HG03097 (cell line): ENCODE measurements around the gene PELI3.
"Not testable (repeated sequence)": the region's sequence is repeated elsewhere in the genome, so short reads cannot be mapped to it uniquely, and the experiment has no call there.

ENCODE experiments used
- ATAC-seq: cut with Tn5 transposase; IDR thresholded peaks from one replicate; pipeline ENCODE4 v1.9.1; 2021; ENCODE audit not compliant: unreplicated experiment, low FRiP score

PELI3 gene

DNA sequence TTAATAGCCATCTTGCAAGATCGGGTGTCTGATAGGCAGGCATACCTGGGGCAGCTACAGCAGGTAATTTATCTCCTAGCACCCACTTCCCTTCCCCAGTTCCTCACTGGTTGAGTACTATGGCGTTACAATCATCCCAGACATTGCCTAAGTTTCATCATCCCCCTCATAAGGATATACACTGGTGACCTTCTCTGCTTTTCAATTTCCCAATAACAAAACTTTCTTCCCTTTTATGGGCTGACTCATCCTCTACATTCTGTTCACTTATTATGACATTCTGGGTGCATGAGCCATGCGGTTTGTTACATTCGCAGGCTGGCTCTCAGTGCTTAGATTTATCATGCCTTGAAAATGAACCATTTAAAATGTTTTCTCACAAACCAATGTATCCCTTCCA lies 23.1 kb upstream of the PELI3 start:
- no peak for ATAC-seq

DNA sequence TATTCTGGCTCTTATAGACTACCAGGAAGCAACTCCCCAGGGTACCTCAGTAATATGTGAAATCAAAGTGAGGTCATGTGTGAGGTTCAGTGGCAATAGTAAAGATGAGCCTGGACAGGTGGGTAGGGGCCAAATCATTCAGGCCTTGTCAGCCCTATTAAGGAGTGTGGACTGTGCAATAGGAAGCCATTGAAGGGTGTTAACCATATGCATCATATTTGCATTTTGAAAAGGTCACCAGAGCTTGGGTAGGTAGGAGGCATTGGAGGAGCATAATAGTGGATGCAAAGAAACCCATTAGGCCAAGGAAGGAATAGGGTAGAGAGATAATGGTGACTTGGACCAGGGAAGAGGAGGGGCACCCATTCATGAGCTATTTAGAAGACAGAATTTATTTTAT lies 19.7 kb upstream of the PELI3 start:
- ATAC-seq: no peak

DNA sequence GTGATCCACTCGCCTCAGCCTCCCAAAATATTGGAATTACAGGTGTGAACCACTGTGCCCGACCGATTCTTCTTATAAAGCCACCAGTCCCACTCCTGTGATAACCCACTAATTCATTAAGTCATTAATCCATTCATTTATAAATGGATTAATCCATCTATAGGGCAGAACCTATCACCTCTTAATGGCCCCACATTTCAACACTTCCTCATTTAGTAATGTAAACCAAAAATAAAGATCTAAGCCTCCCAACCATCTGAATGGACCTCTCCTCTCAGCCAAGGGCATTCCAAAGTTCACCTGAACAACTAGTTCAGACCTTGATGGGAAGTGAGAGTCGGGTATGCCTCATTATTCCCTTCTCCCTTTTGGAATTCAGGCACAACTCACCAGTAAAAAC lies 18.2 kb upstream of the PELI3 start:
- ATAC-seq: no peak

DNA sequence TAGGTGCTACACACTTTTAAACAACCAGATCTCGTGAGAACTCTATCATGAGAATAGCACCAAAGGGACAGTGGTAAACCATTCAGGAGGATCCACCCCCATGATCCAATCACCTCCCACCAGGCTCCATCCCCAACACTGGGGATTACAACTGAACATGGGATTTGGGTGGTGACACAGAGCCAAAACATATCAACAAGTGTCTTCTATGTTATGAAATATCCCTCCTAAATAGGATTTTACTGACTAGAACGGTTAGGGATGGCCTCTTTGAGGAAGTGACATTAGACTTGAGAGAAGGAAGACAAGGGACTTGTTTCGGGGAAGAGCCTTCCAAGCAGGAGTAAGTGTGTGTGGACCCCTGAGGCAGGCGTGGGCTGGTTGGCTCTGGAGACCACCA lies 16.1 kb upstream of the PELI3 start:
- ATAC-seq: no peak

DNA sequence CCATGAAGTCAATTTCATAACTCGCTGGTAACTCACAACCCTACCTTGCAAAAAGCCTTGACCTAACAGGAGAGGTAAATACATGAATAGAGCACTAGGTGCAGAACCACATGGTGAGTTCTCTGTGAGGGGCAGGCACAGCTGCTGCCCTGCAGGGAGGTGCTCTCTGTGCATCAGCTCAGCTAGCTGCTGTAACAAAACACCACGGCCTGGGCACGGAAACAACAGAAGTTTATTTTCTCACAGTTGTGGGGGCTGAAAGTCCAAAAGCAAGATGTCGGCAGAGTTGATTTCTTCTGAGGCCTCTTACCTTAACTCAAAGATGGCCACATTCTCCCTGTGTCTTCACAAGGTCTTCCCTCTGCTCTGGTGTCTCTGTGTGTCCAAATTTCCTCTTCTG lies 15.0 kb upstream of the PELI3 start:
- no peak for ATAC-seq

DNA sequence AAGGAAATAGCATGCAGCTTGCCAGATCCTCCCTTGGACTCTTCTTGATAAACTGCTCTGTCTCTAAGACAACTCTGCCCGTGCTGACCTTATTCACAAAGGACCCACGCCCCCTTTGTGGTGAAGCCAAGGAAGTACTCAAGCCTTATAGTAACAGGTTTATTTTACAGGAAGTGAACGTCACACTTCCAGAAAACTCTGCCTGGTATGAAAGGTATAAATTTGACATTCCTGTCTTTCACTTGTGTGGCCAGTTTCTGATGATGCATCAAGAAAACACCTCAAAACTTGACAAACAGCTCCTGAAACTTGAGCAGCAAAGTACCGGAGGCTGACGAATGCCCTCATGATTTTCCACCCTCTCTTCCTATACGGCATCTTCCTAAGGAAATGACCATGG lies 12.5 kb upstream of the PELI3 start:
- ATAC-seq: no peak

DNA sequence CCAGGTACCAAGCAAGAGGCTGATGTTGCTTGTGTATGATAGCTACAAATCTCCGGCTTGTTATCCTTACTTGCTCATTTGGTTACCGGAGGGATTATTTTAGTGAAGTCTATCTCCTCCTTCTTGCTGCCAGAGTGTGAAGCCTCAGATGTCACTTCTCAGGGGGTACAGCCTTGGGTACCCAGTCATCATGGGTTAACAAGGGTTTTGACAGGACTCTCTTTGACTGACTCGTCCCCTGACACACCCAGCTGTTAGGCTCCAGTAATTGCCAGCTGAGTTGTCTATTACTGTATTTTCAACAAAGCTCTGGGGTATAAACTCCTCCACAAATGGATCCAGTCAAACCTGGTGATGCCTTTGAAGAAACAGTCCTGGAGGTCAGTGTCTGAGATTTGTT lies 11.9 kb upstream of the PELI3 start:
- no peak for ATAC-seq

DNA sequence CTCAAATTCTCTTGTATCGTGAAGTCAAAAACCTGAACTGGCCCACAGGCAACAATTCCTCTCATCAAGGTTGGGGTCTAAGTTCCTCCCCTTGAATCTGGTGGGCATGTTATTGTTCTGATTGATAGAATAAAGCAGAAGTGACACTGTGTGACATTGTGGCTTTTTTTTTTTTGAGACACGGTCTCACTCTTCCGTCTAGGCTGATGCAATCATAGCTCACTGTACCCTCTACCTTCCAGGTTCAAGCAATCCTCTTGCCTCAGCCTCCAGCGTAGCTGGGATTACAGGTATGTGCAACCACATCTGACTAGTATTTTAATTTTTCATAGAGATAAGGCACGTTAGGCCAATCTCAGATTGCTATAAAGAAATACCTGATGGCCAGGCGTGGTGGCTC lies 8.9 kb upstream of the PELI3 start:
- no peak for ATAC-seq

DNA sequence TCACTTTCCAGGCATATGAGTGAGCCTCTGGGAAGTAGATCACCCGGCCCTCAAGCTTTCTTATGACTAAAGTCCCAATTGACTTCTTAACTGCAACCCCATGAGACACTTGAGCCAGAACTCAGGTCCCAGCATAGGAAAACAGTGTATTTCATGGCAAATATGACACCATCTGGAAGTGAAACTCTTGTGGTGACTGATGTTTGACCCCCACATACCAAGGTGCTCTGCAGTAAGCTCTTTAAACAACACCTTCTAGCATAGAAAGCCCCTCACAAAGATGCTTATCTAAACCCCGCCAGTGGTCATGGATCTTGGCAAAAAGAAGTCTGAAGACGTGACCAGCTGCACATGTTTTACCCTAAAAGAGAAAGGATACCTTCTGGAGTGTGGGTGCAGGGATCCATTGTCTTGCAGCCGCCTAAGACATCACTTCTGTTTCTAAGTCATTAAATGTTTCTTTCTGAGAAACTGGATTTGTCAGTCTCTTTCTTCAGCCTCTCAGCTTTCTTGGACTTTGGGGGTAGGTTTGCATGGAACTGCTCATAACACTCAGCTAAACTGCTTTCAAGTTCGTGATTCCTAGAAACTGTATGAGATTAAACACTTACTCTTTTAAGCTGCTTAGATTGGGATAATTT lies 7.4 kb upstream of the PELI3 start:
- ATAC-seq: no peak

DNA sequence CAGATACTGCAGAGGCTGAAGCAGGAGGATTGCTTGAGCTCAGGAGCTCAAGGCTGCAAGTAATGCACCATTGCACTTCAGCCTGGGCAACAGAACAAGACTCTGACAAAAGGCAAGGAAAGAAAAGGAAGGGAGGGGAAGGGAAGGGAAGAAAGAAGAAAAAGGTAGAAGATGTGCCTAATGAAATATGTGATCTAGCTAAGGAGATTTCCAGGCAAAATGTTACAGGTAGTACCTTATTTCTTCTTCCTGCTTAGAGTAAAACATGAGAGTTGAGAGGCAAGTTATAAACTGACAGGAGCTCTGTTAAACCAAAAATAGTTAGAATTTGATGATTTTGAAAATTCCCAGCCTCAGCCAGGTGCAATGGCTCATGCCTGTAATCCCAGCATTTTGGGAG lies 4.7 kb upstream of the PELI3 start:
- no peak for ATAC-seq

DNA sequence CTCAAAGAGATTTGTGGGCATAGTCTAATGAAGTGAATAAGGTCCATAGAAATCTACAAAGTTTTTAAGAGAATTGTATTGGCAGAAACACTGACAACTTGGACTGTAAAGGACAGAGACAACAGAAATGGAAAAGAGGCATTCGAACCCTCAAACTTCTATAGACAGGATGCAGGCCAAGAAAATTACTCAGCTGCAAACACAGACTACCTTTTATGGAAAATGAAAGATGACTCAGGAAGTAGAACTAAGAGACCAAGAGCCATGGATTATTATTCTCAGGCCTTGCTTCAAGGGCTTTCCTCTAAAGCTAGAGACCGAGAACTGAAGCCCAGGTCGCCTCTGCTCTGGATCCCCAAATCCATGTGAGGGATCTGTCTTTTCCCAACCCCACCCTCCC lies 3.8 kb upstream of the PELI3 start:
- no peak for ATAC-seq

DNA sequence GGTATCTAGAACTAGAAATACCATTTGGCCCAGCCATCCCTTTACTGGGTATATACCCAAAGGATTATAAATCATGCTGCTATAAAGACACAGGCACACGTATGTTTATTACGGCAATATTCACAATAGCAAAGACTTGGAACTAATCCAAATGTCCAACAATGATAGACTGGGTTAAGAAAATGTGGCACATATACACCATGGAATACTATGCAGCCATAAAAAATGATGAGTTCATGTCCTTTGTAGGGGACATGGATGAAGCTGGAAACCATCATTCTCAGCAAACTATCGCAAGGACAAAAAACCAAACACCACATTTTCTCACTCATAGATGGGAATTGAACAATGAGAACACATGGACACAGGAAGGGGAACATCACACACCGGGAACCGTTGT lies 2.6 kb upstream of the PELI3 start:
- ATAC-seq: not testable (repeated sequence)

DNA sequence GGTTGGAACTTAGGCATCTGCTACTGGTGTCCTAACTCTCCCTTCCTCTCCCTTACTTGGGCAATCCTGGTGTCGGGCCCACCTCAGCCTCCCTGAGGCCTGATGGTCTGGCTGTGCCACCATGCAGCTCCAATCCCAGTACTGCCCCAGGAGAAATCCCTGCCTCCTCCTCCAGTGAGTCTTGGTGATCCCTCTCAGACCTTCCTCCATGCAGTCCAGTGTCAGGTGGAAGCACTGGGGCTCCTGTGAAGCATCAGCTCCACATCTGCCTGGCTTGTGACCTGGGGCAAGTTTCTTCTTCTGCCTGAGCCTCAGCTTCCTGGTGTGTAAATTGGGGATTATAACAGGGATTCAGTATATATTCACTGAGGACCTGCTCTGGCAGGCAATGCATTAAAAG lies 1.8 kb upstream of the PELI3 start:
- ATAC-seq: no peak

DNA sequence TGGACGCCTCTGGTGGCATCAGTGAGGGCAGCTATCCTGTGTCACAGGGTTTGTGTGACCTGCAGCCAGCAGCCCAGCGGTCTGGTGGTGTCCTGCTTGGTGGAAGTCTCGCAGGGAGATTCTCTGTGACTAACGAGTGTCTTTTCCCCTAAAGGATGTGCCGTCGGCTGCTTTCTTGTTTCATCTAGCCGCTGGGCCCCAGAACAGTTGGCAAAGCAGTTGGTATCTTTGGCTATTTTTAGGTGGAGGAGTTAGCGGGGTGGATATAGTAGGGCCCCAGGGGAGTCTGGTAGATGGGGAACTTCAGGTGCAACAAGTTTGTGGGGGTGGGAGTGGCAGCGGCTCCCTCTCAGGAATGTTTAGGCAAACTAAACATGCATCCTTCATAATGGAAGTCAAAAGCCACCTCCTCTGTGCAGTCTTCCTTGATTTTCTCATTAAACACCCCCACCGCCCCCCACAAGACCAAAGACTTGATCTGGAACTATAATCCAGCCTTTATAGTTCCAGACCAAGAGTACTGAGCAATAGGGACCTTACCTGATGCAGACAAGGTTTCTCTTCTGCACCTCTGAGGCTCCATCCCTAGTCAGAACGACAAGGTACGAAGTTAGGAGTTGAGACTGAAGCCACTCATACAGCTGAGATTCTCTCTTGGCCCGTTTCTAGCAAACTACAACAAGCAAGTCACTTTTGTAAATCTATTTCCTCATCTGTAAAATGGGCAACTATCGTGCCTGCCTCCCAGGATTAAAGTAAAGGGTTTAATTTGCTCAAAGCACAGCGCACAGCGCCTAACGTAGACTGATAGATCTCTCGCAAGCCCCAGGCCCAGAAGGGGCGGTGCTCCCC lies 1.1 kb upstream of the PELI3 start:
- ATAC-seq: no peak

DNA sequence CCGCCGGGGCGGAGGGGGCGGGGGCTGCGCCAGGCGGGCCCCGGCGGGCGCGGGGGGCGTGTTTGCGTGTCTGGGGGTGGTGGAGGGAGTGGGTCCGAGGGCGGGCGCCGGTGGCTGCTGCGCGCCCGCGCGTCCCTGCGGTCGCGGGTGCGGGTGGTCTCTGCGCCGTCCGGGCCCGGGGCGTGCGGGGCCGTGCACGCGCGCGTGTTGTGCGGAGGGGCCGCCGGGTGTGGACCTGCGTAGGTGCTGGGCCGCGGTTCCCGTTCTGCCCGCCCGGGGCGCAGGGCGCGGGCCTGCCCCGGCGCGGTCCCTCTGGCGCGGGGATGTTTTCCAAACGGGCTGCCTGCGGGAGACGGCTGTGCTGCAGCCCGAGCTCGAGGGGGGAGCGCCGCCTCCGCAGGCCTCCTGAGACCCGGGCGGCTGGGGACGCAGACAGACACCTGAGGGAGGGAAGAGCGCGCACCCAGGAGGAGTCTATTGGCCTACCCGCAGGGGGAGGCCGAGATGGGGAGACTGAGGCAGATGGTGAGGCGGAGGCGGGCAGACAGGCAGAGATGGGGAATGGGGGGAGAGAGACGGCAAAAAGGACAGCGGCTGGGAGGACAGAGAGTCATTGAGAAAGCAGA lies 442 bp downstream of the PELI3 start:
- ATAC-seq: no peak

DNA sequence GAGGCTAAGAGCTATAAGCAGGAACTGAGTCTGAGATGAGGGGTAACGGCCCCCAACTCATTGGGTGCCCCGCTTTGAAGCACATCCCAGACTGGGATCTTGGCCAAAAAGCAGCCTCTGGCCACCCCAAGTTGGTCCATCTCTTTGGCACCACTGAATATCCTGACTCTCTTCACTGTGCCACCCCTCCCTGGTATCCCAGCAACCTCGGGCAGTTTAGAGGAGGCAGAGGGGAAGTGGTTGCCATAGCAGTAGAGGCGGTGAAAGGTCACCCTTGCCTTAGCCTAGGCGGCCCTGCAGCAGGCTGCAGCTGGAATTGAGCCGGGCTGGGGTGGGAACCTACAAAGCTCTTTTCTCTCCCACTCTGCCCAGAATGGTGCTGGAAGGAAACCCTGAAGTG lies 1.1 kb downstream of the PELI3 start:
- no peak for ATAC-seq

DNA sequence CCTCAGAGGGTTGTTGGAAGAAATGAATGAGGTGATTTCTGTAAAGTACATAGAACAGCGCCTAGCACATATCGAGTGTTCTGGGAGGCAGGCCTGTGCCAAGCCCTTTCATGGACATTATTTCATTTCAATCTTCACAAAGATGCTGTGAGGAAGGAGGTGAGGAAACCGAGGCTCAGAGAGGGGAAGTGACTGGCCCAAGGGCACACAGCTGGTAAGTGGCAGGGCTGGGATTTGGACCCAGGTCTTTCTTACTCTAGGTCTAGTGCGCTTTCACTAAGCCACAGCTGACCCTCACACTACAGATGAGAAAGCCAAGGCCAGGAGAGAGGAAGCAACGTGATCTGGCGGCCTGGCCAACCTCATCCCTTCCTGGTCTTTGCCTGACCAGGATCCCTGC lies 2.0 kb downstream of the PELI3 start:
- ATAC-seq: no peak

DNA sequence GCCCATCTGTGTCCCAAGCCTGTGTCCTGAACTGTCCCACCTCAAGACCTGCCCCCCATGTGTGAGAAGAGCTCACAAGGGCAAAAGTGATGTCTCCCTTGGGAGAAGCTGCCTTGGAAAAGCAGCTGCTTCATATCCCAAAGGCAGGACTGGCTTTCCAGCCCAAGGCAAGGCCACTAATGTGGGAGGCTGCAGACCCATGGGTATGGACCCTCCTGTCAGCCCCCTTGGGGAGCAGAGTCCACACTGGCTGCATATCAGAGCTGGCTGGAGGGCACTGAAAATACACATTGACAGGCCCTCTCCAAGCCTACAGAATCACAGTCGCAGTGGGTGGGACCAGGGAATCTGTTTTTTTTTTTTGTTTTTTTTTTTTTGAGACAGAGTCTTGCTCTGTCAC lies 2.7 kb downstream of the PELI3 start:
- ATAC-seq: no peak

DNA sequence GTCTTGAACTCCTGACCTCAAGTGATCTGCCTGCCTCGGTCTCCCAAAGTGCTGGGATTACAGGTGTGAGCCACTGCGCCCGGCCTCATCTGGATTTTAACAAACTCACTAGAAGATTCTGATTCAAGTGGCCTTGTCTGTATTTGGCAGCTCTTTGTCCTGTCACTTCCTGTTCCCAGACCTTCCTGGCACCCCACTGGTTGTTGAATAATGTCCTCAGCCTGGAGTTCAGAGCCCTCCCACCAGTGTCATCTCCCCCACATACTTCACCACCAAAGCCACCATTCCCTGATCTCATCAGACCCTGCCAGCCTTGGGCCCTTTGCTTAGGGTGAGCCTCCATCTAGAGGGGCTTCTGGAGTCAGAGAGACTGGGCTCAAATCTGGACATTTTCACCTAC lies 3.3 kb downstream of the PELI3 start:
- ATAC-seq: no peak

DNA sequence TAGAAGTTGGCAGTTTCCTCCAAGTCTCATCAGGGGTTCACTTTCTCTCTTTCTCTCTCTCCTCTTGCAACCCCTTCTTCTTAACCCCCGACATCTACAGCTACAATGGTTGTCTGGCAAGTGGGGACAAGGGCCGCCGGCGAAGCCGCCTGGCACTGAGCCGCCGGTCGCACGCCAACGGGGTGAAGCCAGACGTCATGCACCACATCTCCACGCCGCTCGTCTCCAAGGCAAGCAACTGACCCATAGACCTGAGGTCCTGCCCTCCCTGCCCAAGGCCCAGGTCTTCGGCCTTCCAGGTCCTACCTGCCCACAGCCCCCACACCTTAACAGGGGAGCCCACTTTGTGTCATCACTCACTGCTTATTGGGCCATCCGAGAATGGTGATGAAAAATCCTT lies 4.4 kb downstream of the PELI3 start:
- no peak for ATAC-seq

DNA sequence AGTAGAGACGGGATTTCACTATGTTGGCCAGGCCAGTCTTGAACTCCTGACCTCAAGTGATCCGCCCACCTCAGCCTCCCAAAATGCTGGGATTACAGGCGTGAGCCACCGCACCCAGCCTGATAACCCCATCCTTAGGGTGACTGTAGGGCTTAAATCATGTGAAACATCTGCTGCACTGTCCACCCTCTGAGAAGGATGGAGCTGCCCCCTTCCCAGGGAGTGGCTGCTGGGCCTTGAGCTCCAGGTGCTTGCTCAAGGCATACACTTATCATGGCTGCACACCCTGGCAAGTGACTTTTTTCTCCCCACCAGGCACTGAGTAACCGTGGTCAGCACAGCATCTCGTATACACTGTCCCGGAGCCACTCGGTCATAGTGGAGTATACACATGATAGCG lies 5.3 kb downstream of the PELI3 start:
- ATAC-seq: no peak

DNA sequence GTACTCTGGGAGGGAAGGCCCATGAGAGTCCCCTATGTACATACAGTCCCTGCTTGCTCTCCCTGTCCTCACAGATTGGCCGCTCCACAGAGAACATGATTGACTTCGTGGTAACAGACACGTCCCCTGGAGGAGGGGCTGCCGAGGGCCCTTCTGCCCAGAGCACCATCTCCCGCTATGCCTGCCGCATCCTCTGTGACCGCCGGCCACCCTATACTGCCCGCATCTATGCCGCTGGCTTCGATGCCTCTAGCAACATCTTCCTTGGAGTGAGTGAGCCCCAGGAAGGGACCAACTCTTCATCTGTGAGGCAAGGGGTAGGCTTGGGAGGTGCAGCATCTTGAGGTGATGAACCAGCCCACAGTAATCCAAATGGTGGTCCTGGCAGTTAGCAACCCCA lies 6.5 kb downstream of the PELI3 start:
- ATAC-seq: no peak
